Thyroid gland (tissue), 4 donors: ENCODE results near the gene TOP1.

Experiments
- POLR2A ChIP-seq, 2 donors: fragments of 450-650 bp; IDR thresholded peaks; one replicate each; pipeline ENCODE4 v1.6.1; 2017; ENCODE audit warnings: antibody characterized with exemption in 2 of 2, mild to moderate bottlenecking in 2 of 2, moderate library complexity in 1 of 2
- TF ChIP-seq, protein P1 (sequence below), 6 experiments: fragments of 200-600 bp in 3 of 6; fragments of 450-650 bp in 3 of 6; sonication (generic) in 3 of 6; IDR thresholded peaks; one replicate each; pipeline ENCODE4 v1.5.1; 2016 to 2019; ENCODE audit warnings: antibody characterized with exemption in 6 of 6, mild to moderate bottlenecking in 2 of 6, inconsistent platforms in 1 of 6, moderate library complexity in 1 of 6

DNA sequence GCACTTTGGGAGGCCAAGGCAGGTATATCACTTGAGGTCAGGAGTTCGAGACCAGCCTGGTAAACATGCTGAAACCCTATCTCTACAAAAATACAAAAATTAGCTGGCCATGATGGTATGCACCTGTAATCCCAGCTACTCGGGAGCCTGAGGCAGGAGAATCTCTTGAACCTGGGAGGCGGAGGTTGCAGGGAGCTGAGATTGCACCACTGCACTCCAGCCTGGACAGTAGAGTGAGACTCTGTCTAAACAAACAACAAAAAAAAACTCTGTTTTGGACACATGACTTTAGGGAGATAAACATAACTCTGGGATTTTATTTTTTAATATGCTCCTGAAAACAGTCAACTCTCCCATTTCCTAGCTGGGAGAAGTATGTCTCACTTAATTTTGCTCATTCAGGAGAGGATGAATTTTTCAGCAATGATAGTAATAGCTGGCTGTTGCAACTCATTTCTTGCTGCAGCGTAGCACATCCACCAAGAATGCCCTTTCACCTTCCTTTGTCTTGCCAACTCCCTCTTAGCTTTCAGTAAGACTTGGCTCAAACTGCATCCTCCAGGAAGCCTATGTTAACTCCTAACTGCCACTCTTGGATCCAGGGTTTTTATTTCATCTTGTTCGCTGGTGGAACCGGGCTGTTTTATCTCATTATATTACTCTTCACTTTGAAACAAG, 24.3 kb downstream of the TOP1 start:
- TF ChIP-seq, protein P1, sequence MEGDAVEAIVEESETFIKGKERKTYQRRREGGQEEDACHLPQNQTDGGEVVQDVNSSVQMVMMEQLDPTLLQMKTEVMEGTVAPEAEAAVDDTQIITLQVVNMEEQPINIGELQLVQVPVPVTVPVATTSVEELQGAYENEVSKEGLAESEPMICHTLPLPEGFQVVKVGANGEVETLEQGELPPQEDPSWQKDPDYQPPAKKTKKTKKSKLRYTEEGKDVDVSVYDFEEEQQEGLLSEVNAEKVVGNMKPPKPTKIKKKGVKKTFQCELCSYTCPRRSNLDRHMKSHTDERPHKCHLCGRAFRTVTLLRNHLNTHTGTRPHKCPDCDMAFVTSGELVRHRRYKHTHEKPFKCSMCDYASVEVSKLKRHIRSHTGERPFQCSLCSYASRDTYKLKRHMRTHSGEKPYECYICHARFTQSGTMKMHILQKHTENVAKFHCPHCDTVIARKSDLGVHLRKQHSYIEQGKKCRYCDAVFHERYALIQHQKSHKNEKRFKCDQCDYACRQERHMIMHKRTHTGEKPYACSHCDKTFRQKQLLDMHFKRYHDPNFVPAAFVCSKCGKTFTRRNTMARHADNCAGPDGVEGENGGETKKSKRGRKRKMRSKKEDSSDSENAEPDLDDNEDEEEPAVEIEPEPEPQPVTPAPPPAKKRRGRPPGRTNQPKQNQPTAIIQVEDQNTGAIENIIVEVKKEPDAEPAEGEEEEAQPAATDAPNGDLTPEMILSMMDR (IDR thresholded peaks at IDR 0.05), result no peak
- TF ChIP-seq POLR2A (IDR thresholded peaks at IDR 0.05), result no peak
